Spleen (tissue), 11 donors: ENCODE data around the gene KCNQ5. TPM values are rescaled to one million over a fixed set of nuclear protein-coding genes. Genes with fewer than 3 reads are reported as not detected.
A peak's percentile ranks its signal among the peaks of the same experiment; 100 is the strongest.

Experiments
- DNase-seq: peaks from one replicate; pipeline ENCODE4 v3.0.0-alpha.2; 2020
- H3K27ac ChIP-seq, 8 donors: fragments of 200-600 bp; sonication (generic) in 7 of 8; 1 replicate in 4 of 8; 2 replicates in 4 of 8; pipeline versions ENCODE4 v1.5.0 to v1.8.0; 2016 to 2021; ENCODE audit warnings: inconsistent platforms in 4 of 8, mild to moderate bottlenecking in 4 of 8, moderate library complexity in 1 of 8
- H3K27me3 ChIP-seq, 7 donors: fragments of 200-600 bp; sonication (generic) in 6 of 7; replicated peaks in 1 of 7; 1 replicate in 4 of 7; 2 replicates in 3 of 7; pipeline versions ENCODE4 v1.5.0 to v1.8.0; 2016 to 2021; ENCODE audit warnings: inconsistent platforms in 3 of 7, mild to moderate bottlenecking in 1 of 7
- H3K36me3 ChIP-seq, 6 donors: fragments of 200-600 bp; sonication (generic) in 5 of 6; 1 replicate in 4 of 6; 2 replicates in 2 of 6; pipeline versions ENCODE4 v1.5.0 to v1.8.0; 2016 to 2021; ENCODE audit warnings: inconsistent platforms in 2 of 6
- H3K4me1 ChIP-seq, 6 donors: fragments of 200-600 bp; sonication (generic) in 5 of 6; 1 replicate in 3 of 6; 2 replicates in 3 of 6; pipeline versions ENCODE4 v1.5.0 to v1.8.0; 2016 to 2021; ENCODE audit warnings: inconsistent platforms in 3 of 6
- H3K4me3 ChIP-seq, 8 donors: fragments of 200-600 bp; sonication (generic) in 7 of 8; 1 replicate in 4 of 8; 2 replicates in 4 of 8; pipeline versions ENCODE4 v1.5.0 to v1.8.0; 2016 to 2021; ENCODE audit warnings: inconsistent platforms in 4 of 8, mild to moderate bottlenecking in 4 of 8, moderate library complexity in 2 of 8
- H3K9me3 ChIP-seq, 8 donors: fragments of 200-600 bp; sonication (generic) in 7 of 8; 1 replicate in 4 of 8; 2 replicates in 4 of 8; pipeline versions ENCODE4 v1.5.0 to v1.8.0; 2016 to 2021; ENCODE audit warnings: inconsistent platforms in 4 of 8
- CTCF ChIP-seq, 11 experiments: fragments of 200-600 bp in 7 of 11; fragments of 450-650 bp in 4 of 11; sonication (generic) in 4 of 11; IDR thresholded peaks in 8 of 11; conservative IDR thresholded peaks in 3 of 11; 1 replicate in 7 of 11; 2 replicates in 4 of 11; pipeline versions ENCODE4 v1.4.0 to v1.8.0; 2016 to 2021; ENCODE audit warnings: antibody characterized with exemption in 11 of 11, inconsistent platforms in 4 of 11, mild to moderate bottlenecking in 1 of 11
- POLR2A ChIP-seq, 3 donors: fragments of 450-650 bp; IDR thresholded peaks; one replicate each; pipeline ENCODE4 v1.5.1; 2017; ENCODE audit warnings: antibody characterized with exemption in 3 of 3, mild to moderate bottlenecking in 1 of 3
- POLR2AphosphoS5 ChIP-seq, 3 donors: sonication (generic); formaldehyde crosslinking; IDR thresholded peaks; one replicate each; pipeline ENCODE4 v1.5.1; 2017; ENCODE audit warnings: antibody characterized with exemption in 3 of 3
- WGBS, 5 donors: extraction: QIAGEN DNeasy Blood & Tissue Kit in 3 of 5; methylation state at CpG; one replicate each; pipeline versions ENCODE4 v1.1.5 to v1.1.7; 2013 to 2018; 5-methylcytosine and 5-hydroxymethylcytosine counted together
- intact Hi-C: fragments of 100-400 bp; cut with DNase I; formaldehyde crosslinking; loops from one replicate; pipeline ENCODE4 v1.15.0; 2023; ENCODE audit warnings: low total_unique reads
- polyA plus RNA-seq, 3 donors: library from polyadenylated mRNA; stranded (reverse); fragments of 200-250 nt; gene quantifications; one replicate each; pipeline ENCODE4 v1.2.1, GENCODE V29; 2013
- total RNA-seq, 7 donors: library from RNA; depleted of rRNA in 3 of 7; stranded (reverse); fragments of >200 nt in 3 of 7; fragmentation: NEBNext Ultra II Directional in 4 of 7; extraction: Animal tissue kit (Norgen Biotek cat#: 25700) in 4 of 7; gene quantifications; one replicate each; pipeline versions ENCODE4 v1.1.0 to v1.2.1, GENCODE V29; 2016 to 2021
- donor health status: healthy with polysubstance abuse.
- donor health status: DM: no; HTN: no; CAD: no; lungs with moderate emphysema.
- donor health status: DM: no; HTN: no; CAD: no.
- donor health status: Bipolar disorder and iron deficiency.
- donor health status: healthy.
- donor health status: DM: no; HTN: no; CAD: no.
- donor health status: DM: yes; HTN: yes; CAD: no.

KCNQ5 gene
- total and polyA plus RNA-seq, 10 donors, result 1.3 to 8.7 (median 4.4) TPM

- intact Hi-C loops, result no loop called here
- WGBS, 5 donors, result 85 to 97% (median 91%) methylated on average over 4 of the region's 4 CpGs
- H3K9me3 ChIP-seq, result no peaks in the 10 kb centered on the region
- no peak overlapping the region for H3K27ac ChIP-seq
- TF ChIP-seq POLR2A (IDR thresholded peaks at IDR 0.05), result no peak
- no peak for TF ChIP-seq POLR2AphosphoS5 (IDR thresholded peaks at IDR 0.05)
- no peak for TF ChIP-seq CTCF (IDR thresholded peaks at IDR 0.05 in 8 of 11, conservative IDR thresholded peaks at IDR 0.05 in 3 of 11)
- no peak for DNase-seq
- H3K36me3 ChIP-seq, result no peaks in the 10 kb centered on the region
- H3K4me3 ChIP-seq, result no peak overlapping the region
- no peaks in the 10 kb centered on the region for H3K27me3 ChIP-seq
- H3K4me1 ChIP-seq, result peaks cover 0 to 15% (median 5%) of the 10 kb centered on the region in 6 donors
These were observed 552.8 kb downstream of the KCNQ5 start for GRCh38 chr6:73174646-73175045.

GRCh38 chr6:73176057-73176456 is 554.2 kb downstream of the KCNQ5 start:
- no peak for TF ChIP-seq CTCF (IDR thresholded peaks at IDR 0.05 in 8 of 11, conservative IDR thresholded peaks at IDR 0.05 in 3 of 11)
- TF ChIP-seq POLR2AphosphoS5 (IDR thresholded peaks at IDR 0.05), result no peak
- TF ChIP-seq POLR2A (IDR thresholded peaks at IDR 0.05), result no peak
- no peaks in the 10 kb centered on the region for H3K9me3 ChIP-seq
- H3K27ac ChIP-seq, result no peak overlapping the region
- H3K4me3 ChIP-seq, result no peak overlapping the region
- H3K27me3 ChIP-seq, result no peaks in the 10 kb centered on the region
- intact Hi-C loops, result no loop called here
- WGBS, 5 donors, result 69 to 80% (median 78%) methylated on average over 6 of the region's 6 CpGs
- no peaks in the 10 kb centered on the region for H3K36me3 ChIP-seq
- peaks cover 0 to 25% (median 5%) of the 10 kb centered on the region in 6 donors for H3K4me1 ChIP-seq
- DNase-seq, result no peak

- Histone ChIP-seq H3K27me3 (no peaks in the 10 kb centered on the region), H3K27ac (no peak overlapping the region), H3K9me3 (no peaks in the 10 kb centered on the region), H3K4me3 (no peak overlapping the region), H3K4me1 (peaks cover 0 to 25% (median 5%) of the 10 kb centered on the region in 6 donors), H3K36me3 (no peaks in the 10 kb centered on the region)
- DNase-seq, result no peak
- no peak for TF ChIP-seq POLR2AphosphoS5 (IDR thresholded peaks at IDR 0.05)
- TF ChIP-seq CTCF (IDR thresholded peaks at IDR 0.05 in 8 of 11, conservative IDR thresholded peaks at IDR 0.05 in 3 of 11), result no peak
- TF ChIP-seq POLR2A (IDR thresholded peaks at IDR 0.05), result no peak
- WGBS, 5 donors, result 74 to 86% (median 85%) methylated on average over 5 of the region's 5 CpGs
- intact Hi-C loops, result no loop called here
These were observed 555.5 kb downstream of the KCNQ5 start for GRCh38 chr6:73177221-73177944.

GRCh38 chr6:73180076-73180738 is 558.3 kb downstream of the KCNQ5 start:
- Histone ChIP-seq H3K27me3 (no peaks in the 10 kb centered on the region), H3K27ac (peak overlapping the region in 1 of 8 donors; percentile 9), H3K36me3 (no peaks in the 10 kb centered on the region), H3K4me1 (peaks cover 0 to 25% (median 5%) of the 10 kb centered on the region in 6 donors), H3K9me3 (no peaks in the 10 kb centered on the region), H3K4me3 (peak overlapping the region in 2 of 8 donors; percentile 8 to 55)
- no peak for DNase-seq
- intact Hi-C loops, result loop anchor here (10.0 kb wide), 1 partner anchor 765 kb away; no protein-coding TSS in a partner anchor
- TF ChIP-seq POLR2AphosphoS5 (IDR thresholded peaks at IDR 0.05), result no peak
- TF ChIP-seq CTCF (IDR thresholded peaks at IDR 0.05 in 8 of 11, conservative IDR thresholded peaks at IDR 0.05 in 3 of 11), result no peak
- TF ChIP-seq POLR2A (IDR thresholded peaks at IDR 0.05), result no peak
- 77 to 91% (median 77%) methylated on average over 6 of the region's 6 CpGs for WGBS, 5 donors
